ENCODE measurements around the gene TTC22. TPM values are rescaled to one million over a fixed set of nuclear protein-coding genes. Genes with fewer than 3 reads are reported as not detected.

The TTC22 gene
- total RNA-seq, 1 experiment from 2014 or later, result 8.8 TPM

- Mint-ChIP-seq H3K4me1 (ENCODE audit: low read depth, unreplicated experiment) (peaks cover 6% of the 10 kb centered on the region), H3K9me3 (ENCODE audit: unreplicated experiment) (no peaks in the 10 kb centered on the region), H3K27ac (ENCODE audit: unreplicated experiment) (no peak overlapping the region), H3K27me3 (ENCODE audit: insufficient read depth, unreplicated experiment) (no peaks in the 10 kb centered on the region), H3K36me3 (ENCODE audit: insufficient read depth, unreplicated experiment) (no peaks in the 10 kb centered on the region), H3K4me3 (ENCODE audit: unreplicated experiment) (no peak overlapping the region)
- no peaks in the 10 kb centered on the region for H3K36me3 ChIP-seq (ENCODE audit: control insufficient read depth, insufficient read depth, low read length)
- H3K27me3 ChIP-seq (replicated peaks; ENCODE audit: control insufficient read depth, insufficient read depth, low read length), result no peaks in the 10 kb centered on the region
- no peak for TF ChIP-seq CTCF (IDR thresholded peaks at IDR 0.05; ENCODE audit: insufficient read depth in 1 of 2, low read depth in 1 of 2, low read length in 1 of 2, severe bottlenecking in 1 of 2, unreplicated experiment in 1 of 2)
- DNase-seq, result no peak
- intact Hi-C loops (cut with micrococcal nuclease; ENCODE audit: unreplicated experiment), result no loop called here
- H3K4me1 ChIP-seq, result no peaks in the 10 kb centered on the region
- no peaks in the 10 kb centered on the region for H3K9me3 ChIP-seq
- no TSS peak for BruUV-seq (replicated peaks)
- H3K4me3 ChIP-seq (ENCODE audit: low read depth, low read length), result no peak overlapping the region
- CTCF ChIA-PET, result no interaction called here
- POLR2A ChIA-PET, result no interaction called here
Measured at GRCh38 chr1:54814571-54814970, 13.4 kb upstream of the TTC22 start.

- POLR2A ChIA-PET, result no interaction called here
- no TSS peak for BruUV-seq (replicated peaks)
- no peaks in the 10 kb centered on the region for H3K27me3 ChIP-seq (replicated peaks; ENCODE audit: control insufficient read depth, insufficient read depth, low read length)
Measured at GRCh38 chr1:54814126-54814498, 13.0 kb upstream of the TTC22 start.

GRCh38 chr1:54813485-54814125 lies 12.5 kb upstream of the TTC22 start:
- H3K36me3 Mint-ChIP-seq (ENCODE audit: insufficient read depth, unreplicated experiment), result no peaks in the 10 kb centered on the region
- DNase-seq, result no peak
- Histone ChIP-seq H3K4me1 (no peaks in the 10 kb centered on the region), H3K36me3 (ENCODE audit: control insufficient read depth, insufficient read depth, low read length) (no peaks in the 10 kb centered on the region), H3K9me3 (no peaks in the 10 kb centered on the region), H3K27me3 (replicated peaks; ENCODE audit: control insufficient read depth, insufficient read depth, low read length) (no peaks in the 10 kb centered on the region), H3K4me3 (ENCODE audit: low read depth, low read length) (no peak overlapping the region)
- H3K27me3 Mint-ChIP-seq (ENCODE audit: insufficient read depth, unreplicated experiment), result no peaks in the 10 kb centered on the region
- BruUV-seq (replicated peaks), result no TSS peak
- POLR2A ChIA-PET, result no interaction called here
- intact Hi-C loops (cut with micrococcal nuclease; ENCODE audit: unreplicated experiment), result no loop called here
- CTCF ChIA-PET, result no interaction called here
- H3K27ac Mint-ChIP-seq (ENCODE audit: unreplicated experiment), result no peak overlapping the region
- H3K4me3 Mint-ChIP-seq (ENCODE audit: unreplicated experiment), result no peak overlapping the region
- H3K9me3 Mint-ChIP-seq (ENCODE audit: unreplicated experiment), result no peaks in the 10 kb centered on the region
- peaks cover 6% of the 10 kb centered on the region for H3K4me1 Mint-ChIP-seq (ENCODE audit: low read depth, unreplicated experiment)
- TF ChIP-seq CTCF (IDR thresholded peaks at IDR 0.05; ENCODE audit: insufficient read depth in 1 of 2, low read depth in 1 of 2, low read length in 1 of 2, severe bottlenecking in 1 of 2, unreplicated experiment in 1 of 2), result no peak

More at GRCh38 chr1:54814126-54814498, 13.0 kb upstream of the TTC22 start:
- H3K4me3 Mint-ChIP-seq (ENCODE audit: unreplicated experiment), result no peak overlapping the region
- H3K9me3 ChIP-seq, result no peaks in the 10 kb centered on the region
- TF ChIP-seq CTCF (IDR thresholded peaks at IDR 0.05; ENCODE audit: insufficient read depth in 1 of 2, low read depth in 1 of 2, low read length in 1 of 2, severe bottlenecking in 1 of 2, unreplicated experiment in 1 of 2), result no peak
- peaks cover 6% of the 10 kb centered on the region for H3K4me1 Mint-ChIP-seq (ENCODE audit: low read depth, unreplicated experiment)
- no peaks in the 10 kb centered on the region for H3K27me3 Mint-ChIP-seq (ENCODE audit: insufficient read depth, unreplicated experiment)
- intact Hi-C loops (cut with micrococcal nuclease; ENCODE audit: unreplicated experiment), result no loop called here
- no peaks in the 10 kb centered on the region for H3K4me1 ChIP-seq
- H3K9me3 Mint-ChIP-seq (ENCODE audit: unreplicated experiment), result no peaks in the 10 kb centered on the region
- DNase-seq, result no peak
- no peaks in the 10 kb centered on the region for H3K36me3 Mint-ChIP-seq (ENCODE audit: insufficient read depth, unreplicated experiment)
- H3K36me3 ChIP-seq (ENCODE audit: control insufficient read depth, insufficient read depth, low read length), result no peaks in the 10 kb centered on the region
- H3K4me3 ChIP-seq (ENCODE audit: low read depth, low read length), result no peak overlapping the region
- H3K27ac Mint-ChIP-seq (ENCODE audit: unreplicated experiment), result no peak overlapping the region
- CTCF ChIA-PET, result no interaction called here
